GM21367 (cell line): ENCODE measurements around the gene PSRC1.
A peak's percentile ranks its signal among the peaks of the same experiment; 100 is the strongest.
"Not testable (repeated sequence)": the region's sequence is repeated elsewhere in the genome, so short reads cannot be mapped to it uniquely, and the experiment has no call there.

ENCODE experiments used
- ATAC-seq: cut with Tn5 transposase; IDR thresholded peaks from one replicate; pipeline ENCODE4 v1.9.1; 2021; ENCODE audit not compliant: unreplicated experiment

Gene PSRC1

GRCh38 chr1:109282952-109283747 lies at the start of gene PSRC1:
Gene PSRC1 (minus strand): TSS chr1:109283145.
- ATAC-seq: peak; percentile 87

- no peak for ATAC-seq
Observed at GRCh38 chr1:109331113-109331512, 48.2 kb upstream of the PSRC1 start.

GRCh38 chr1:109327285-109327684 lies 44.3 kb upstream of the PSRC1 start:
- ATAC-seq: no peak

GRCh38 chr1:109322974-109323373 lies 40.0 kb upstream of the PSRC1 start:
- ATAC-seq: no peak

- no peak for ATAC-seq
Observed at GRCh38 chr1:109319114-109319513, 36.2 kb upstream of the PSRC1 start.

- ATAC-seq: no peak
Observed at GRCh38 chr1:109316506-109316905, 33.6 kb upstream of the PSRC1 start.

- ATAC-seq: no peak
Observed at GRCh38 chr1:109315288-109315687, 32.3 kb upstream of the PSRC1 start.

GRCh38 chr1:109314795-109315194 lies 31.9 kb upstream of the PSRC1 start:
- no peak for ATAC-seq

- ATAC-seq: no peak
Observed at GRCh38 chr1:109312978-109313775, 30.2 kb upstream of the PSRC1 start.

GRCh38 chr1:109312246-109312645 lies 29.3 kb upstream of the PSRC1 start:
- ATAC-seq: no peak

- ATAC-seq: no peak
Observed at GRCh38 chr1:109309347-109309746, 26.4 kb upstream of the PSRC1 start.

GRCh38 chr1:109307274-109308021 lies 24.5 kb upstream of the PSRC1 start:
- no peak for ATAC-seq

- ATAC-seq: no peak
Observed at GRCh38 chr1:109306832-109307273, 23.9 kb upstream of the PSRC1 start, which contains the start of gene MYBPHL. Gene MYBPHL (minus strand): TSS chr1:109307011. CDS start chr1:109306991, 20 bp downstream.

GRCh38 chr1:109305991-109306390 lies 23.0 kb upstream of the PSRC1 start:
- ATAC-seq: not testable (repeated sequence)

GRCh38 chr1:109304226-109304920 lies 21.4 kb upstream of the PSRC1 start:
- ATAC-seq: no peak

GRCh38 chr1:109301874-109302273 lies 18.9 kb upstream of the PSRC1 start:
- ATAC-seq: no peak

- no peak for ATAC-seq
Observed at GRCh38 chr1:109300650-109301151, 17.8 kb upstream of the PSRC1 start.

- ATAC-seq: no peak
Observed at GRCh38 chr1:109299558-109300343, 16.8 kb upstream of the PSRC1 start.

GRCh38 chr1:109298666-109299557 lies 16.0 kb upstream of the PSRC1 start:
- ATAC-seq: no peak
